Measurements from ENCODE around the gene SEMA6A.

- TF ChIP-seq PATZ1 (CRISPR knock-in tag; IDR thresholded peaks at IDR 0.05; ENCODE audit: borderline replicate concordance), result no peak
- TF ChIP-seq TOX (CRISPR knock-in tag; IDR thresholded peaks at IDR 0.05; ENCODE audit: borderline replicate concordance), result no peak
- TF ChIP-seq GLIS3 (CRISPR knock-in tag; IDR thresholded peaks at IDR 0.05), result no peak
- TF ChIP-seq ARNTL (CRISPR knock-in tag; IDR thresholded peaks at IDR 0.05; ENCODE audit: borderline replicate concordance, low read depth), result no peak
- TF ChIP-seq ZNF70 (CRISPR knock-in tag; IDR thresholded peaks at IDR 0.05), result no peak
- TF ChIP-seq CREB5 (CRISPR knock-in tag; IDR thresholded peaks at IDR 0.05; ENCODE audit: low read depth), result no peak
- no peak for TF ChIP-seq ZFP30 (CRISPR knock-in tag; IDR thresholded peaks at IDR 0.05)
- TF ChIP-seq ISL1 (CRISPR knock-in tag; IDR thresholded peaks at IDR 0.05), result no peak
- no peak for TF ChIP-seq SNAI2 (CRISPR knock-in tag; IDR thresholded peaks at IDR 0.05)
Measured at GRCh38 chr5:116546743-116547124, 27.9 kb downstream of the SEMA6A start.
